GM06990 (cell line): ENCODE measurements around the gene IL17F.

Source experiments
- DNase-seq: peaks from one replicate; pipeline ENCODE4 v3.0.0-alpha.2; 2011; ENCODE audit not compliant: insufficient read length; ENCODE audit errors: extremely low read depth
- H3K27me3 ChIP-seq: replicated peaks from 2 replicates; pipeline ENCODE4 v1.6.0; 2011; ENCODE audit warnings: low read length; ENCODE audit not compliant: control insufficient read depth, insufficient read depth
- H3K36me3 ChIP-seq: 2 replicates; pipeline ENCODE4 v1.5.1; 2011; ENCODE audit warnings: low read length; ENCODE audit not compliant: control insufficient read depth, insufficient read depth
- H3K4me3 ChIP-seq: replicated peaks from 2 replicates; pipeline ENCODE4 v1.5.1; 2011; ENCODE audit warnings: low read depth, mild to moderate bottlenecking, control low read depth, low read length
- TF ChIP-seq, protein P1 (sequence below): IDR thresholded peaks from 2 replicates; pipeline ENCODE4 v1.5.1; 2011; ENCODE audit warnings: low read length, control low read depth, mild to moderate bottlenecking, inconsistent platforms; ENCODE audit not compliant: insufficient read depth, poor library complexity, severe bottlenecking

IL17F gene

DNA sequence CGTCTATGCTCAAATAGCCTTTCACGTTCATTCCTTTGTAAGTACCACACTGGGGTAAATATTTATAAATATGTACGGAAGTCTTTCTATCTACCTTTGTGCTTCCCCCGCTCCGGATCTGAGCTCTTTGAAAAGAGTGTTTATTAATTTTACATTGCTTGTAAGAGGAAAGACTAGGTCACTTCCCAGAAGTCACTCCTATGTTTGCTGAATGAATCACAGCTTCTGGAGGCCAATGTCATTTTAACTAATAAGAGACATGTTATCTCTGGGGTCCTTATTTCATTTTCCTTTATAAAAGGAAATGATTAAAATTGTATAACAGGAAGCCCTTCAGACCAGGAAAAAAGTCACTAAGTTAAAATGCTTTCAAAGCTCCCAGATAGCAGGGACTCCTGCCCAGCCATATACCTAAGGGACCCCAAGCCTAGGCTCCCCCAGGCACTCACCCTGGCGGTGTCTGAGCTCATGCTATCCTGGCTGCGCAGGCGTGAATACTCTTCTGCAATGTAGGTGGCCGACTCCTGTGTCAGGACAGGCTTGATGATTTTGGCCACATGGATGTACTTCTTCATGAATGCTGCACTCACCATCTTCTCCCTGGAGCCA lies 27.7 kb upstream of the IL17F start:
- H3K36me3 ChIP-seq, result peaks cover 29% of the 10 kb centered on the region
- no peaks in the 10 kb centered on the region for H3K27me3 ChIP-seq
- DNase-seq, result no peak
- no peak overlapping the region for H3K4me3 ChIP-seq
- TF ChIP-seq, protein P1, sequence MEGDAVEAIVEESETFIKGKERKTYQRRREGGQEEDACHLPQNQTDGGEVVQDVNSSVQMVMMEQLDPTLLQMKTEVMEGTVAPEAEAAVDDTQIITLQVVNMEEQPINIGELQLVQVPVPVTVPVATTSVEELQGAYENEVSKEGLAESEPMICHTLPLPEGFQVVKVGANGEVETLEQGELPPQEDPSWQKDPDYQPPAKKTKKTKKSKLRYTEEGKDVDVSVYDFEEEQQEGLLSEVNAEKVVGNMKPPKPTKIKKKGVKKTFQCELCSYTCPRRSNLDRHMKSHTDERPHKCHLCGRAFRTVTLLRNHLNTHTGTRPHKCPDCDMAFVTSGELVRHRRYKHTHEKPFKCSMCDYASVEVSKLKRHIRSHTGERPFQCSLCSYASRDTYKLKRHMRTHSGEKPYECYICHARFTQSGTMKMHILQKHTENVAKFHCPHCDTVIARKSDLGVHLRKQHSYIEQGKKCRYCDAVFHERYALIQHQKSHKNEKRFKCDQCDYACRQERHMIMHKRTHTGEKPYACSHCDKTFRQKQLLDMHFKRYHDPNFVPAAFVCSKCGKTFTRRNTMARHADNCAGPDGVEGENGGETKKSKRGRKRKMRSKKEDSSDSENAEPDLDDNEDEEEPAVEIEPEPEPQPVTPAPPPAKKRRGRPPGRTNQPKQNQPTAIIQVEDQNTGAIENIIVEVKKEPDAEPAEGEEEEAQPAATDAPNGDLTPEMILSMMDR, result no peak

DNA sequence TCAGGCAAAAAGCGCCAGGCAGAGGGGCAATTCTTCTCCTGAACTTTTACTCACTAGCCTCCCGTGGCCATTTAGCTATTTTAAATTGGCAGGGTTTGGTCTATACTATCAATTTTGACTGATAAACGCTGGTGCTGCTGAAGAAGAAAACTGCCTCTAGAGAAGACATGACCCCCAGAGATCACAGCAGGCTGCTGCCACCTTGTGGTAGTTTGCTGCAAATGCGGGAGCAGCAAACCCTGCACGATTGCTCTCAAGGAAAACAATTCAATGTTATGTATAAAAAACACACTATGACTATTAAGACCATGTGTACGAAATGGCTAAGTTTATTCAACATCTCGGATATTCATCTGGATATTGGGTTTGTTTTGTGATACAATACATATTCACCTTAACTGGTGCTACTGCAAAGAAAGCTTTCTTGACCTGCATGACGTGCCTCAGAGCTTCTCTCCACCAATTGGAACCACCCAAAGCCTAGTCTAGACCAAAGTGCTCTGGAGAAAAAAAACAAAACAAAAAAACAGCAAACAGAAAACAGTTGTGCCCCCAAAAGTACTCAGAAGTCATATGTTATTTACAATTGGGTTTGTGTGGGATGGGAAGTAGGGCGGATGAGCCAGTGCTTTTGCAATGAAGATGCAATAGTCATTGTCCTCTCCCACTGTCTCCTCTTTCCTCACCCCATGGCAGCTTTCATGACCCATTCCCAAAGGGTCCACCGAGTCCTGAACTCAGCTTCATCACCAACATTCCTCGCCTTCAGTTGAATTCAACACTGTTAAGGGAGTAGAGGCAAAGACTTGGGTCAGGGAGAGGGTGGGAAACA lies 19.6 kb upstream of the IL17F start:
- no peak for DNase-seq
- H3K36me3 ChIP-seq, result peaks cover 26% of the 10 kb centered on the region
- H3K4me3 ChIP-seq, result no peak overlapping the region
- TF ChIP-seq, protein P1, result peak; percentile 90
- no peaks in the 10 kb centered on the region for H3K27me3 ChIP-seq

DNA sequence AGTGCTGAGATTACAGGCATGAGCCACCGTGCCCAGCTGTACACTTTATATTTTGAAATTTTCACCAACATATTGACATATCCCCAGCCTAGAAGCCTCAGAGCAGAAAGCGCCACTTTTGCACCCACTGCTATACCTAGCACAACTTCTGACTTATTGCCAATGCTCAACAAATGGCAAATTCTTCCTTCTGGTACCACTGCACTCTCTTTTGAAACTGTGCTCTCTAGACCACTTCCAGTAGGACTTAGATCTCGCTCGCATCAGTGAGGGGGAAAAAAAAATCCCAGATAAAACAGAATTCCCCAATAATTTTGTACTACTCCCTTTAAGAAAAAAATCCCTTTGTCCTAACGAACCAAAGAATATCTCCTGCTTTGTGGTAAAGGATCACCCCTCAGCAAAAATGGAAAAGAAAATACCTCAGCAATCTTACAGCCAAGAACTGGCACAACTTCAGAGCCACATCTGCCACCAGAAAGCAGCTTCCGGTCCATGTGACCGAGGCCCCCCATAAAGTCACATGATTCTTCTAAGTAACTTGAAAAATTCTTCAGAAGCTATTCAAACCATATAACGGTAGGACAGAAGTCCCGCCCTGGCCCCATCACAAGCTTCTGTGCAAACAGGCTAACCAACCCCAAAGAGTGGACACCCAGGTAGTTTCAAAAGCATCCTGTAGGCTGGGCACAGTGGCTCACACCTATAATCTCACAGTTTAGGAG lies 18.5 kb upstream of the IL17F start:
- Histone ChIP-seq H3K4me3 (no peak overlapping the region), H3K27me3 (no peaks in the 10 kb centered on the region), H3K36me3 (peaks cover 22% of the 10 kb centered on the region)
- TF ChIP-seq, protein P1, result no peak
- no peak for DNase-seq

DNA sequence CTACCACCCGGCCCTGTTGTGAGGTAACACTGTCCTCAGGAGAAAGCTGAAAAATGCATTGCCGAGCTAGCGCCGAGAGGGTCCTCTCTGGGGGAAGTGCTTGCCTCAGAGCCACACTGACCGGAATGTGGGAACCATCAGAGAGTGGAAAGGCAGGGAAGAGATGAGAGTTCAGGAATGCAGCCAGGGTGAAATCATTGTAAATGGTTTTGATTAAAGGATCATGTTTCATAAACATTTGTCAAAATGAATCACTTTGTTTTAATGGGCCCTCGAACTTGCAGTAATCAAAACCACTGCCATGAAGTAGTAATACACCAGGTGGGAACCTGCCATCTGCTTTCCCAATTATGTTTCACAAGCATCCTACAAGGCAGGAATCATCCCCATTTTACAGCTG lies 16.9 kb upstream of the IL17F start:
- Histone ChIP-seq H3K36me3 (peaks cover 16% of the 10 kb centered on the region), H3K4me3 (no peak overlapping the region), H3K27me3 (no peaks in the 10 kb centered on the region)
- TF ChIP-seq, protein P1, result no peak
- no peak for DNase-seq

DNA sequence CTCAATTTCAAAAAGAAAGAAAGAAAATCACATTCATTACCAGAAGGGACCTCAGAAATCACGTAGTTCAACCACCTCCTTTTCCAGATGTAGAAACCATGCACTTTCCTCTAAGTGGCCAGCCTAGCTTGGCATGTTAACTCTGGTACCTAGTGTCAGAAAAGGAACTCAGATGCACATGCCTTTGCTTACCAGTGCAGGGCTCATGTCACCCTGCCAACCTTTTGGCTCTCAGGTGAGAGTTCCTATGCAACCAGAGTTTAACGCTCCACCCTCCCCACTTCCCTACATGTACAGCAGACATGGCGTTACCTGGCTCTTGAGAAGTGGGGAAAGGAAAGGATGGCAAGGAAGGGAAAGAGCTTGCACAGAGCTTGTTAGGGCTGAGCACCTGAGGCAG lies 16.3 kb upstream of the IL17F start:
- Histone ChIP-seq H3K4me3 (no peak overlapping the region), H3K27me3 (no peaks in the 10 kb centered on the region), H3K36me3 (peaks cover 14% of the 10 kb centered on the region)
- TF ChIP-seq, protein P1, result no peak
- no peak for DNase-seq
